Stimulated activated CD8-positive, alpha-beta memory T cell treated with anti-CD3 and anti-CD28 coated beads, Interleukin-2, amount 100 ng/mL, for 48 hours (primary cell): Measurements from ENCODE around the gene REPIN1.

Experiments
- DNase-seq, 2 donors: peaks; one replicate each; pipeline ENCODE4 v3.0.0-alpha.2; 2020; ENCODE audit warnings: low read depth in 2 of 2

REPIN1 gene

GRCh38 chr7:150368096-150368883 lies at the start of gene REPIN1:
TSS of gene REPIN1 (plus strand) at chr7:150368822. CDS start at chr7:150369712, 890 bp downstream.
- peak; percentile 66 to 78 for DNase-seq

DNA sequence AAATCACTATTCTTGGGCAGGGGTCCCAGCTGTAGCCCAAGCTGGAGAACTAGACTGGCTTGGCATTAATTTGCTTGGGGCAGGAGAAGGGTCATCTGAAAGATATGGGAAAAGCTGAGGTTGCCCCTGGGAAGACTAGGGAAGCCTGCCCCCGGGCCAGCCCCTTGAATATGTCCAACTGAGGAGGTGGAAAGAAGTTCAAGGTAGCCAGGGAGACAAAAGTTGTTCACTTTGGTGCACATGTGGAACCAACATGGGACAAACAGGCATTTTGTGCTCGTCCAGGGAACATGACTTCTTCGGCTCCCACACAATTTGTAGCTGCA lies 46.9 kb upstream of the REPIN1 start:
- no peak for DNase-seq

DNA sequence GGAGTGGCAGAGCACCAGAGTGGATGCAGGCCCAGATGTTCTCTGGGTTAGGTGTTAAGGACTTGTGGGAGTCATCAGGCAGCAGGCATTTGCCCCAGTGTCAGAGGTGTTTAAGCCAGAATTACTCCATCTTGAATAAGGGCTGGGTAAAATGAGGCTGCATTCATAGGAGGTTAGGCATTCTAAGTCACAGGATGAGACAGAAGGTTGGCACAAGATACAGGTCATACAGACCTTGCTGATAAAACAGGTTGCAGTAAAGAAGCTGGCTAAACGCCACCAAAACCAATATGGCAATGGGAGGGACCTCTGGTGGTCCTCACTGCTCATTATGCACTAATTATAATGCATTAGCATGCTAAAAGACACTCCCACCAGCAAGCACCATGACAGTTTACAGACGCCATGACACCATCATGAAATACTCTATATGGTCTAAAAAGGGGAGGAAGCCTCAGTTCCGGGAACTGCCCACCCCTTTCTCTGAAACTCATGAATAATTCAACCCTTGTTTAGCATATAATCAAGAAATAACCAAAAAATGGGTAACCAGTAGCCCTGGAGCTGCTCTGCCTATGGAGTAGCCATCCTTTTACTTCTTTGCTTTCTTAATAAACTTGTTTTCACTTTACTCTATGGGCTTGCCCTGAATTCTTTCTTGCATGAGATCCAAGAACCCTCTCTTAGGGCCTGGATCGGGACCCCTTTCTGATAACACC lies 46.3 kb upstream of the REPIN1 start:
- peak; percentile 20 to 46 for DNase-seq

DNA sequence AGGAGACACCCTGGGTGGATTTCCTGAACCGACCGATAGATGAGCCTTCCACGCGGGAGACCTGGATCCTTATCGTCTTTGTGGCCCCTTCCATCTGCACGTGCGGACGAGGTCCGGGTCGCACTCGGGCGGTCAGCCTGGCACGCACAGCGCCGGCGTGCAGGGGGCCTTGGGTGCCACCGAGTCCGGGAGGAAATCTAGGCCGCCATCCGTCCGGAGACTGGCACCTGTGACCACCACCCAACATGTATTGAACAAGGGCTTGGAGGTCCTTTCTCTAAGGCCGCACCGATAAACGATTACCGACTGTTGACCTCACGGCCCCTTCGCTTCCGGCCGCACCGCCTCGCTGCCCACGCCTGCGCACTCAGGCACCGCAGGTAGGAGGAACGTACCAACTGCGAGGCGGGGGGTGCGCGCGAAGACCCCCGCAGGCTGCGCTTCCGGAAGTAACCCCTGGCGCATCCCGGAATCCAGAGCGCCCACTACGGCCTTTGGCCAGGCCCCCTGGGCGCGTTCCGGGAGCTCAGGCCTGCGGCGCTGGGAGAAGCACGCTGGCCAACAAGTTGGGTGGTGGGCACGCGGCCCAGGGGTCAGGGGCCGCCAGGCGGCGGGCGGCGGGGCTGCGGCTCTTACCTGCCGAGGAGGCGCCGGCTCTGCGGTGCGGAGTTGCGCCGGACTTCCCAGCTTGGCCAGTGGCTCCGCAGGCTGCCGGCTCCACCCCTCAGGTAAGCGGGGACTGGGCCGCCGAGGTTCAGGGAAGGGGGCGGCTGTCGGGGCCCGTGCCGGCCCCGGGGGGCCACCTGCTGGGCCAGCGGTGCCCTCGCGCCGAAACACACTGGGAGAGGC lies 45.6 kb upstream of the REPIN1 start, which contains the start of the genes ACTR3C and LRRC61:
TSS of gene ACTR3C (minus strand) at position 713 of the 849 bp plus-strand sequence. CDS start 28,249 bp downstream, outside the sequence.
TSS of gene LRRC61 (plus strand) at position 523 of the 849 bp plus-strand sequence. CDS start 13,507 bp downstream, outside the sequence.
- DNase-seq: peak; percentile 58 to 67

DNA sequence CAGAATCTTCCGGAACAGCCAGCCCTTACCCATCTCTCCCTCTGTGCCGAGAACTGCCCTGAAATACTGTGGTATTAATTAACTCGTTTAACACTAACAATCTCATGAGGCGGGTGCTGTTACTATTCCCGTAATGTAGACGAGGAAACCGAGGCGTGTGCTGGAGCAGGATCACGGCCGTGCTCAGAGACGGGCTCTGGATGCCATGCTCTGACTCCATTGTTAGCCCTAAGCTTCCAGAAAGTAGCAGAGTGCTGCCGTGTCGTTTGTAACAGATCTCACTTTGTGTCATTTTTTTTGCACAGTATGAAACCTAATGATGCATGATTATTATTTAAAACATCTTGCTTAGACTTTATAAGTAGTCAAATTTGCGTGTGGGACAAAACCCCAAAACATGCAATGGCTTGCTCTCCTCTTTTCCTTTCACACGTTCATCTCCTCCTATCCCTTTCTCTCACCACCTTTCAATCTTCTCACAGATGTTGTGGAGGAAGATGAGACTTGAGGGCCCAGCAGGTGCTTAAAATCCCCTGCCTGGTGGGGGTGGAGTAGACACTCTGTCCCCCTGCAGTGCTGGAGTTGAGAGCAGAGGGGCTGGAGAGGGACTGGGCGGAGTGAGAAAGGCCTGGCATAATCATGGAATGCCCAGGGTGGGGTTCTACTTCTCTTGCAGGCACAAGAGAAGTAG lies 44.8 kb upstream of the REPIN1 start:
- no peak for DNase-seq

DNA sequence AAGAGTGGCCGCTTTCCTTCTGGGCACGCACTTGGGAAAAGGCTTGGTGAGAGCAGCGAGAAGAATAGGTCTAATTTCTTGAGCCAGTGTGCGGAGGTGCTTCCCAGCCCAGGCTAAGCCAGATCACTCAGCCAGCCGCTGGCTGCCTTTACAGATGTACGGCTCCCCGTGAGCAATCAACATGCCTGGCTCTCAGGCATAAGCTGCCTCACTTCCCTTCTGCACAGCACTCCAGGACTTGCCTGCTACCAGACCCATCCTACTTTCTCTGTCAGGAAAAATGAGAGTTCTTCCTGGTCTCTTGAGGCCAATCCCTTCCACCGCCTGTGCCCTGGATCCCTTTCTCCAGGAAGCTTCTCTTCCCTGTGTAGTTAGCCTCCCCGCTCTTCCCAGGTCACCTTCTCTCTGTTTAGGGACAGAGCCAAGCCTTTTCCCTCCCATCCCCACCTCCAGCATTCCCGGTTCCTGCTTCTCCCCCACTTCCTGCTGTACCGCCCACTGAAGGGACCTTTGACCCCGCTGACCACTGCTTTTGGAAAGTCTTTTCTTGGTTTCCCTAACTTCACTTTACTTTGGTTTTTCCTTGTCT lies 44.2 kb upstream of the REPIN1 start:
- DNase-seq: no peak

DNA sequence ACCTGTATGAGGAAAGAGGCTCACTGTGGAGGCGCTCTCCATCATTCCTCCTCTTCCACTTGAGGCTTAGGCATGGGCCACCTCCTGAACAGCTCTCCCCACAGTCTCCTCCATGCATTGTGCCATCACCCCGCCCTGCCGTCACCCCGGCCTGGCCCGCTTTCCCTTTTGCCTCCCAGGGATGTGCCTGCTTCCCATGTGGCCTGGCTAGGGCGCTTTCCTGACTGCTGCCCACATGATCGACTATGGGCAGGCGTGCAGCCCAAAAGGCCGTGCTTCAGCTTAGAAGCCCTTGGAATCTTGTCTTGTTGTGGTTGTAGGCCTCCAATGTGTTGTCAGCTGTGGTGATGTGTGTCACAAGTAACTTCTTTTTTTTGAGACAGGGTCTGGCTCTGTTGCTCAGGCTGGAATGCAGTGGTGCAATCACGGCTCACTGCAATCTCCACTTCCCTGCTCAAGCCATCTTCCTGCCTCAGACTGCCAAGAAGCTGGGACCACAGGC lies 43.5 kb upstream of the REPIN1 start:
- no peak for DNase-seq

- no peak for DNase-seq
These were observed 42.7 kb upstream of the REPIN1 start for GRCh38 chr7:150325901-150326300.

GRCh38 chr7:150326657-150327268 lies 41.9 kb upstream of the REPIN1 start:
- no peak for DNase-seq

- DNase-seq: no peak
These were observed 41.3 kb upstream of the REPIN1 start for GRCh38 chr7:150327308-150327707.

DNA sequence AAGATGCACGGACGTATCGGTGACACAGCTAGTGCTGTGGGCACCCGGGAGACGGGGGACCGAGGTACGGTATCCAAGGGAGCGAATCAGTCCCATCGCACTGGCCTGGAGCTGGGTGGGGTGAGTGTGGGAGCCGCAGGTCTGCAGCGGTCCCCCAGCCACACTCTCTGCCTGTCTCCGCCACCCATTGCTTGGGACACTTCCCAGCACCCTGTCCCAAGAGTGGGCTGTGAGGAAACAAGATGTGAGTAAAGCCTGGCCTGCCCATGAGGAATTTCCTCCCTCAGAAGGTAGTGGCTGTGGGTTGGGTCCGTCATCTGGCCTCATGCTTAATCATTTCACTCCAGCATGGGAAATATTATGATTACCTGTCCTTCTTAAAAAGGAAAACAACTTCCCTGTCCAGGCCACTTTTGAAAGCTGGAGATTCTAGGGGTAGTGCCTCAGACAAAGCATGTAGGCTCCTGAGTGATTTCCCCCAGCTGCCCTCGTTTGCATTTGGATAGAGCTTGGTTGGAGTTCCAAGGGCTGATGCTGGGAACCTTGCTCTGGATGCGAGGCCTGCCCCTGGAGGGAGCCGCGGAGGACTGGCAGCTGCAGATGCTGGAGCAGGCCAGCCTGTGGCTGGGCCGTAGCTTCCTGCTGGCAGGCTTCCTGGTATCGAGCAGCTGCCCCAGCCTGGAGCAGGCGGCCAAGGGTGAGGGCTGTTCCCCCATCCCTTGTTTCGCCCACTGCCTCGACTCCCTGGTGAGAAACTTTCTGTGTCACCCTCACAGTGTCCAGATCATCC lies 39.1 kb upstream of the REPIN1 start:
- DNase-seq: no peak

- DNase-seq: no peak
These were observed 38.3 kb upstream of the REPIN1 start for GRCh38 chr7:150330211-150330885.

- no peak for DNase-seq
These were observed 35.6 kb upstream of the REPIN1 start for GRCh38 chr7:150332852-150333635.

- no peak for DNase-seq
These were observed 35.0 kb upstream of the REPIN1 start for GRCh38 chr7:150333659-150334058.

DNA sequence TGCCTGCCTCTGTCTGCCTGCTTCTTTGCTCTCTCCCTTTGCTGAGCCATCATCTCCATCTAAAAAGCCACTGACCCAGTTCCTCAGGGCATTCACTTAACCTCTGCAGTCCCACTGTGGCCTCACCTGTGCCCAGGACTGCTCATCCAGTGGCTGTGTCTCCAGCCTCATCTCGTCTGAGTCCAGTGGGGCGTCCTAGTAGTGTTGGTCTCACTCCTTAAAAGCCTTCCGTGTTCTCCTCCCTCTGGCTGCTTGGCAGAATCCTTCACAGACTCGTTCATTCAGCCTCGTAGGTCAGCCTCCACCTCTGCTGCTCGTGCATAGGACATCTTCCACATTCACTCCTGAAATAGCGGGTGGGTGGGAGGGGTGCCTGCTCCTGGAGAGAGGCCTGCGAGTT lies 34.5 kb upstream of the REPIN1 start:
- no peak for DNase-seq

GRCh38 chr7:150335108-150335773 lies 33.4 kb upstream of the REPIN1 start:
- no peak for DNase-seq

DNA sequence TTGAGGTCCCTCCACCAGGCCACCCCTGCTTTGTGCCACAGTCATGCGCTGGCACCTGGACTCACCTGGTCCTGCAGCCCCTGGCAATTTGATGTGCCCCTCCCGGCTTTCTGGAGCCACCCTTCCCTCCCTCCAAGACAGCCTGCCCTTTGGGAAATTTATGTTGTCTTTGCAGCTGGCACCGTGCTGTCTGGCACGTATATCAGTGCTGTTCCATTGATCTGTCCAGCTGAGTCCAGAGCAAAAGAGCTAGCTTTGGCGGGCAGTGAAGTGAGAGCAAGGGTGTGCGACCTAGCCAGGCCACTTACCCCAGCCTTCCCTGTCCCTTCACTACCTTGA lies 32.9 kb upstream of the REPIN1 start:
- no peak for DNase-seq

DNA sequence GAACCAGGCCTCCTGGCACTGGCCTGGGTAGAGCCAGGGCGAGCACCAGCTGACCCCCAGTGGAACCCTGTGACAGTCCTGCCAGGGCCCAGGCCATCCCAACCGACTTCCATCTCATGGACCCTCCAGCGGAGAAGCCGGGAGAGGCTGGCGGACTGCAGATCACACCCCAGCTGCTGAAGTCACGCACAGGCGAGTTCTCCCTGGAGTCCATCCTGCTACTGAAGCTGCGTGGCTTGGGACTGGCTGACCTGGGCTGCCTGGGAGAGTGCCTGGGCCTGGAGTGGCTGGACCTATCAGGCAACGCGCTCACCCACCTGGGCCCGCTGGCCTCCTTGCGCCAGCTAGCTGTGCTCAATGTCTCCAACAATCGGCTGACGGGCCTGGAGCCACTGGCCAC lies 31.9 kb upstream of the REPIN1 start:
- DNase-seq: no peak
